Glomerular endothelial cell (primary cell): Measurements from ENCODE around the gene MIOX. TPM values are rescaled to one million over a fixed set of nuclear protein-coding genes. Genes with fewer than 3 reads are reported as not detected.
A peak's percentile ranks its signal among the peaks of the same experiment; 100 is the strongest.

Experiments used
- DNase-seq: peaks from one replicate; pipeline ENCODE4 v3.0.0-alpha.2; 2011; ENCODE audit warnings: low read depth, low spot score; ENCODE audit errors: extremely low read depth
- total RNA-seq: library from RNA; depleted of rRNA; stranded (reverse); fragments of >200 nt; gene quantifications from 2 replicates; pipeline ENCODE4 v1.2.3, GENCODE V29; 2015

Gene MIOX
- total RNA-seq, result not detected in 2 replicates

- DNase-seq, result no peak
Measured at GRCh38 chr22:50486561-50487289, at the start of gene MIOX. TSS of gene MIOX (plus strand) at chr22:50486859. CDS start at chr22:50486898, 39 bp downstream.

GRCh38 chr22:50437511-50438304 lies 49.0 kb upstream of the MIOX start:
- DNase-seq, result no peak

- DNase-seq, result no peak
Measured at GRCh38 chr22:50438305-50439275, 48.1 kb upstream of the MIOX start.

- no peak for DNase-seq
Measured at GRCh38 chr22:50439314-50439870, 47.3 kb upstream of the MIOX start.

- no peak for DNase-seq
Measured at GRCh38 chr22:50439871-50440331, 46.8 kb upstream of the MIOX start.

GRCh38 chr22:50440544-50441249 lies 46.0 kb upstream of the MIOX start:
- no peak for DNase-seq

GRCh38 chr22:50441428-50441993 lies 45.1 kb upstream of the MIOX start:
- DNase-seq, result no peak

GRCh38 chr22:50443197-50443596 lies 43.5 kb upstream of the MIOX start:
- DNase-seq, result no peak

- no peak for DNase-seq
Measured at GRCh38 chr22:50443801-50444625, 42.6 kb upstream of the MIOX start.

- peak; percentile 4 for DNase-seq
Measured at GRCh38 chr22:50444663-50445062, 42.0 kb upstream of the MIOX start.

GRCh38 chr22:50445071-50445879 lies 41.4 kb upstream of the MIOX start:
- no peak for DNase-seq

- no peak for DNase-seq
Measured at GRCh38 chr22:50445880-50446707, 40.6 kb upstream of the MIOX start.

GRCh38 chr22:50446708-50447575 lies 39.7 kb upstream of the MIOX start:
- no peak for DNase-seq

- no peak for DNase-seq
Measured at GRCh38 chr22:50447576-50448551, 38.8 kb upstream of the MIOX start.

GRCh38 chr22:50452649-50453048 lies 34.0 kb upstream of the MIOX start:
- no peak for DNase-seq
